ENCODE measurements around the gene MINPP1.

GRCh38 chr10:87600581-87600980 is 95.9 kb downstream of the MINPP1 start:
- TF ChIP-seq, protein P1, sequence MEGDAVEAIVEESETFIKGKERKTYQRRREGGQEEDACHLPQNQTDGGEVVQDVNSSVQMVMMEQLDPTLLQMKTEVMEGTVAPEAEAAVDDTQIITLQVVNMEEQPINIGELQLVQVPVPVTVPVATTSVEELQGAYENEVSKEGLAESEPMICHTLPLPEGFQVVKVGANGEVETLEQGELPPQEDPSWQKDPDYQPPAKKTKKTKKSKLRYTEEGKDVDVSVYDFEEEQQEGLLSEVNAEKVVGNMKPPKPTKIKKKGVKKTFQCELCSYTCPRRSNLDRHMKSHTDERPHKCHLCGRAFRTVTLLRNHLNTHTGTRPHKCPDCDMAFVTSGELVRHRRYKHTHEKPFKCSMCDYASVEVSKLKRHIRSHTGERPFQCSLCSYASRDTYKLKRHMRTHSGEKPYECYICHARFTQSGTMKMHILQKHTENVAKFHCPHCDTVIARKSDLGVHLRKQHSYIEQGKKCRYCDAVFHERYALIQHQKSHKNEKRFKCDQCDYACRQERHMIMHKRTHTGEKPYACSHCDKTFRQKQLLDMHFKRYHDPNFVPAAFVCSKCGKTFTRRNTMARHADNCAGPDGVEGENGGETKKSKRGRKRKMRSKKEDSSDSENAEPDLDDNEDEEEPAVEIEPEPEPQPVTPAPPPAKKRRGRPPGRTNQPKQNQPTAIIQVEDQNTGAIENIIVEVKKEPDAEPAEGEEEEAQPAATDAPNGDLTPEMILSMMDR (IDR thresholded peaks at IDR 0.05), result no peak
- no peak for TF ChIP-seq POLR2AphosphoS5 (IDR thresholded peaks at IDR 0.05)

All from transverse colon (tissue), 4 donors.